SK-N-SH (cell line): ENCODE data around the gene ATG16L2.

ENCODE experiments used
- CTCF ChIP-seq: fragments of 200-600 bp; sonication (generic); IDR thresholded peaks from 2 replicates; pipeline ENCODE4 v1.6.1; 2017; ENCODE audit warnings: antibody characterized with exemption, mild to moderate bottlenecking, moderate library complexity
- RCOR1 ChIP-seq: fragments of 150-350 bp; IDR thresholded peaks from 2 replicates; pipeline ENCODE4 v1.6.1; 2017; ENCODE audit warnings: antibody characterized with exemption, low read length

- TF ChIP-seq CTCF = no peak
- TF ChIP-seq RCOR1 = no peak
These were observed 9.0 kb downstream of the ATG16L2 start for GRCh38 chr11:72823105-72823804.
